HepG2 (cell line): ENCODE data around the gene HIPK4. TPM values are rescaled to one million over a fixed set of nuclear protein-coding genes. Genes with fewer than 3 reads are reported as not detected.

Source experiments
- AGO1 ChIP-seq: fragments of 200-400 bp; formaldehyde crosslinking; IDR thresholded peaks from 2 replicates; pipeline ENCODE4 v1.6.1; 2017; ENCODE audit warnings: mild to moderate bottlenecking, low read depth, low read length, moderate library complexity; ENCODE audit not compliant: poor library complexity, severe bottlenecking
- SSRP1 ChIP-seq: IDR thresholded peaks from 2 replicates; pipeline ENCODE4 v1.6.1; 2016; ENCODE audit warnings: control low read depth
- TOE1 ChIP-seq: sonication (generic); formaldehyde crosslinking; IDR thresholded peaks from 2 replicates; pipeline ENCODE4 v1.4.0; 2020; ENCODE audit warnings: mild to moderate bottlenecking, missing genetic modification reagents
- U2AF2 ChIP-seq: fragments of 200-400 bp; formaldehyde crosslinking; IDR thresholded peaks from 2 replicates; pipeline ENCODE4 v1.6.1; 2017; ENCODE audit warnings: low read depth, mild to moderate bottlenecking, low read length
- ZNF256 ChIP-seq: sonication (generic); formaldehyde crosslinking; conservative IDR thresholded peaks from 2 replicates; pipeline ENCODE4 v1.4.0; 2020; ENCODE audit warnings: missing genetic modification reagents
- ZNF335 ChIP-seq: sonication (generic); formaldehyde crosslinking; IDR thresholded peaks from 2 replicates; pipeline ENCODE4 v1.4.0; 2020; ENCODE audit warnings: missing genetic modification reagents
- ZNF431 ChIP-seq: sonication (generic); formaldehyde crosslinking; IDR thresholded peaks from 2 replicates; pipeline ENCODE4 v1.9.0; 2022; ENCODE audit warnings: missing genetic modification reagents, low read depth, mild to moderate bottlenecking, borderline replicate concordance
- ZNF7 ChIP-seq: IDR thresholded peaks from 2 replicates; pipeline ENCODE4 v1.6.1; 2016; ENCODE audit warnings: missing biosample characterization, missing genetic modification reagents
- polyA plus RNA-seq, 8 experiments: library from polyadenylated mRNA; depleted of rRNA in 3 of 8; stranded (reverse) in 7 of 8; unstranded in 1 of 8; fragments of >200 nt; fragmentation: Illumina TruSeq in 4 of 8; extraction: Trizol in 4 of 8; gene quantifications; 2 replicates each; pipeline versions ENCODE4 v1.2.1 to v1.2.3, GENCODE V29; 2011 to 2016; ENCODE audit warnings: low read depth in 4 of 8, missing spikeins in 1 of 8, mixed read lengths in 1 of 8; ENCODE audit not compliant: insufficient read depth in 1 of 8
- total RNA-seq, 5 experiments: library from RNA; depleted of rRNA; stranded (reverse); fragments of >200 nt; fragmentation: Illumina TruSeq; extraction: Trizol; gene quantifications; 2 replicates each; pipeline ENCODE4 v1.2.3, GENCODE V29; 2016; ENCODE audit warnings: low read depth in 1 of 5
- TF ChIP-seq, protein P1 (sequence below): sonication (generic); formaldehyde crosslinking; IDR thresholded peaks from 2 replicates; pipeline ENCODE4 v1.5.0; 2020; ENCODE audit warnings: missing genetic modification reagents
- TF ChIP-seq, protein P2 (sequence below): sonication (generic); formaldehyde crosslinking; IDR thresholded peaks from 2 replicates; pipeline ENCODE4 v1.4.0; 2020; ENCODE audit warnings: missing genetic modification reagents
- TF ChIP-seq, protein P3 (sequence below): sonication (generic); formaldehyde crosslinking; IDR thresholded peaks from 2 replicates; pipeline ENCODE4 v1.5.1; 2020; ENCODE audit warnings: mild to moderate bottlenecking, missing genetic modification reagents, borderline replicate concordance
- TF ChIP-seq, protein P4 (sequence below): sonication (generic); formaldehyde crosslinking; IDR thresholded peaks from 2 replicates; pipeline ENCODE4 v1.4.0; 2020; ENCODE audit warnings: missing genetic modification reagents
- TF ChIP-seq, protein P5 (sequence below): sonication (generic); formaldehyde crosslinking; IDR thresholded peaks from 2 replicates; pipeline ENCODE4 v1.5.0; 2020; ENCODE audit warnings: missing genetic modification reagents
- TF ChIP-seq, protein P6 (sequence below): sonication (generic); formaldehyde crosslinking; IDR thresholded peaks from 2 replicates; pipeline ENCODE4 v1.8.1; 2023; ENCODE audit warnings: mild to moderate bottlenecking, missing genetic modification reagents, borderline replicate concordance

HIPK4 gene
- total and polyA plus RNA-seq, 2 of the 13 experiments (the other 11 are each of a cell fraction or from before 2014, with no cell fraction given), result 0.03 TPM; not detected in 1

DNA sequence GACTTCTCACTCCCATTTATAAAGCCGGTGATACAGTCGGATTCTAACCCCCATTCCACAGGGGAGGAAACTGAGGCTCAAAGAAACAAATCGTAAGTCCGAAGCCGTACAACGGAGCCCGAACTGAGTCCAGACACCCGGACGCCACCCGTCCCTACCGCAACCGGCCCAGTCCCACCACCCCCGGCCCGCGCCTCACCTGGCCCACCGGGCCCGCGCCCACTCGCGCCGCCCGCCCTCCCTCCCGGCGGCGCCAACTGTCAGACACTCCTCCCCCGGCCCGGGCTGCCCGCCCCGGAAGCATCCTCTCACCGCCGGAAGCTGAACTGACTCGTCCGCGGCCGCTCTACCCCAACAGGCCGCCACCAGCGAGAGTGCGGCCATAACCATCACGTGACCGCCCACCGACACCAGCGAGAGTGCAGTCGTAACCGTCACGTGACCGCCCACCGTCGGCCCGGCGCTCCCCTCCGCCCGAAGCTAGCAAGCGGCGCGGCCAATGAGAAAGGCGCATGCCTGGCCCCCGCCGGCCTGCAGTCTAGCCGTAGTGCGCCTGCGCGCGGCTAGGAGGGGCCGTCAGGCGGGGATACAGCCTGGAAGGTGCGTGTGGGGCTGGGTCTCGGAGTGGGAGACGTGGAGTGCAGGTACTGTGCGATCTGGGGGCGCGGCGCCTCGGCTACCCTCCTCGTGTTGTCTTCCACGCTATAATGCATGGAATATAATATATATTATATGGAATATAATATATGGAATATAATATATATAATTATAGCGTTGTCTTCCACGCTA, 41.7 kb downstream of the HIPK4 start, which contains the start of the genes C19orf47 and PLD3 (continued):
- TF ChIP-seq, protein P1, sequence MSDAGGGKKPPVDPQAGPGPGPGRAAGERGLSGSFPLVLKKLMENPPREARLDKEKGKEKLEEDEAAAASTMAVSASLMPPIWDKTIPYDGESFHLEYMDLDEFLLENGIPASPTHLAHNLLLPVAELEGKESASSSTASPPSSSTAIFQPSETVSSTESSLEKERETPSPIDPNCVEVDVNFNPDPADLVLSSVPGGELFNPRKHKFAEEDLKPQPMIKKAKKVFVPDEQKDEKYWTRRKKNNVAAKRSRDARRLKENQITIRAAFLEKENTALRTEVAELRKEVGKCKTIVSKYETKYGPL (CRISPR knock-in tag), result no peak
- TF ChIP-seq ZNF256 (CRISPR knock-in tag) (no peak), ZNF7 (CRISPR knock-in tag) (no peak), SSRP1 (no peak), ZNF431 (CRISPR knock-in tag) (no peak; the same call in 1 of the 2 replicates), U2AF2 (no peak), TOE1 (CRISPR knock-in tag) (no peak), AGO1 (no peak), ZNF335 (no peak)
- TF ChIP-seq, protein P2, sequence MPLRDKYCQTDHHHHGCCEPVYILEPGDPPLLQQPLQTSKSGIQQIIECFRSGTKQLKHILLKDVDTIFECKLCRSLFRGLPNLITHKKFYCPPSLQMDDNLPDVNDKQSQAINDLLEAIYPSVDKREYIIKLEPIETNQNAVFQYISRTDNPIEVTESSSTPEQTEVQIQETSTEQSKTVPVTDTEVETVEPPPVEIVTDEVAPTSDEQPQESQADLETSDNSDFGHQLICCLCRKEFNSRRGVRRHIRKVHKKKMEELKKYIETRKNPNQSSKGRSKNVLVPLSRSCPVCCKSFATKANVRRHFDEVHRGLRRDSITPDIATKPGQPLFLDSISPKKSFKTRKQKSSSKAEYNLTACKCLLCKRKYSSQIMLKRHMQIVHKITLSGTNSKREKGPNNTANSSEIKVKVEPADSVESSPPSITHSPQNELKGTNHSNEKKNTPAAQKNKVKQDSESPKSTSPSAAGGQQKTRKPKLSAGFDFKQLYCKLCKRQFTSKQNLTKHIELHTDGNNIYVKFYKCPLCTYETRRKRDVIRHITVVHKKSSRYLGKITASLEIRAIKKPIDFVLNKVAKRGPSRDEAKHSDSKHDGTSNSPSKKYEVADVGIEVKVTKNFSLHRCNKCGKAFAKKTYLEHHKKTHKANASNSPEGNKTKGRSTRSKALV, result no peak
- TF ChIP-seq, protein P3, sequence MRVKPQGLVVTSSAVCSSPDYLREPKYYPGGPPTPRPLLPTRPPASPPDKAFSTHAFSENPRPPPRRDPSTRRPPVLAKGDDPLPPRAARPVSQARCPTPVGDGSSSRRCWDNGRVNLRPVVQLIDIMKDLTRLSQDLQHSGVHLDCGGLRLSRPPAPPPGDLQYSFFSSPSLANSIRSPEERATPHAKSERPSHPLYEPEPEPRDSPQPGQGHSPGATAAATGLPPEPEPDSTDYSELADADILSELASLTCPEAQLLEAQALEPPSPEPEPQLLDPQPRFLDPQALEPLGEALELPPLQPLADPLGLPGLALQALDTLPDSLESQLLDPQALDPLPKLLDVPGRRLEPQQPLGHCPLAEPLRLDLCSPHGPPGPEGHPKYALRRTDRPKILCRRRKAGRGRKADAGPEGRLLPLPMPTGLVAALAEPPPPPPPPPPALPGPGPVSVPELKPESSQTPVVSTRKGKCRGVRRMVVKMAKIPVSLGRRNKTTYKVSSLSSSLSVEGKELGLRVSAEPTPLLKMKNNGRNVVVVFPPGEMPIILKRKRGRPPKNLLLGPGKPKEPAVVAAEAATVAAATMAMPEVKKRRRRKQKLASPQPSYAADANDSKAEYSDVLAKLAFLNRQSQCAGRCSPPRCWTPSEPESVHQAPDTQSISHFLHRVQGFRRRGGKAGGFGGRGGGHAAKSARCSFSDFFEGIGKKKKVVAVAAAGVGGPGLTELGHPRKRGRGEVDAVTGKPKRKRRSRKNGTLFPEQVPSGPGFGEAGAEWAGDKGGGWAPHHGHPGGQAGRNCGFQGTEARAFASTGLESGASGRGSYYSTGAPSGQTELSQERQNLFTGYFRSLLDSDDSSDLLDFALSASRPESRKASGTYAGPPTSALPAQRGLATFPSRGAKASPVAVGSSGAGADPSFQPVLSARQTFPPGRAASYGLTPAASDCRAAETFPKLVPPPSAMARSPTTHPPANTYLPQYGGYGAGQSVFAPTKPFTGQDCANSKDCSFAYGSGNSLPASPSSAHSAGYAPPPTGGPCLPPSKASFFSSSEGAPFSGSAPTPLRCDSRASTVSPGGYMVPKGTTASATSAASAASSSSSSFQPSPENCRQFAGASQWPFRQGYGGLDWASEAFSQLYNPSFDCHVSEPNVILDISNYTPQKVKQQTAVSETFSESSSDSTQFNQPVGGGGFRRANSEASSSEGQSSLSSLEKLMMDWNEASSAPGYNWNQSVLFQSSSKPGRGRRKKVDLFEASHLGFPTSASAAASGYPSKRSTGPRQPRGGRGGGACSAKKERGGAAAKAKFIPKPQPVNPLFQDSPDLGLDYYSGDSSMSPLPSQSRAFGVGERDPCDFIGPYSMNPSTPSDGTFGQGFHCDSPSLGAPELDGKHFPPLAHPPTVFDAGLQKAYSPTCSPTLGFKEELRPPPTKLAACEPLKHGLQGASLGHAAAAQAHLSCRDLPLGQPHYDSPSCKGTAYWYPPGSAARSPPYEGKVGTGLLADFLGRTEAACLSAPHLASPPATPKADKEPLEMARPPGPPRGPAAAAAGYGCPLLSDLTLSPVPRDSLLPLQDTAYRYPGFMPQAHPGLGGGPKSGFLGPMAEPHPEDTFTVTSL (CRISPR knock-in tag), result no peak
- TF ChIP-seq, protein P4, sequence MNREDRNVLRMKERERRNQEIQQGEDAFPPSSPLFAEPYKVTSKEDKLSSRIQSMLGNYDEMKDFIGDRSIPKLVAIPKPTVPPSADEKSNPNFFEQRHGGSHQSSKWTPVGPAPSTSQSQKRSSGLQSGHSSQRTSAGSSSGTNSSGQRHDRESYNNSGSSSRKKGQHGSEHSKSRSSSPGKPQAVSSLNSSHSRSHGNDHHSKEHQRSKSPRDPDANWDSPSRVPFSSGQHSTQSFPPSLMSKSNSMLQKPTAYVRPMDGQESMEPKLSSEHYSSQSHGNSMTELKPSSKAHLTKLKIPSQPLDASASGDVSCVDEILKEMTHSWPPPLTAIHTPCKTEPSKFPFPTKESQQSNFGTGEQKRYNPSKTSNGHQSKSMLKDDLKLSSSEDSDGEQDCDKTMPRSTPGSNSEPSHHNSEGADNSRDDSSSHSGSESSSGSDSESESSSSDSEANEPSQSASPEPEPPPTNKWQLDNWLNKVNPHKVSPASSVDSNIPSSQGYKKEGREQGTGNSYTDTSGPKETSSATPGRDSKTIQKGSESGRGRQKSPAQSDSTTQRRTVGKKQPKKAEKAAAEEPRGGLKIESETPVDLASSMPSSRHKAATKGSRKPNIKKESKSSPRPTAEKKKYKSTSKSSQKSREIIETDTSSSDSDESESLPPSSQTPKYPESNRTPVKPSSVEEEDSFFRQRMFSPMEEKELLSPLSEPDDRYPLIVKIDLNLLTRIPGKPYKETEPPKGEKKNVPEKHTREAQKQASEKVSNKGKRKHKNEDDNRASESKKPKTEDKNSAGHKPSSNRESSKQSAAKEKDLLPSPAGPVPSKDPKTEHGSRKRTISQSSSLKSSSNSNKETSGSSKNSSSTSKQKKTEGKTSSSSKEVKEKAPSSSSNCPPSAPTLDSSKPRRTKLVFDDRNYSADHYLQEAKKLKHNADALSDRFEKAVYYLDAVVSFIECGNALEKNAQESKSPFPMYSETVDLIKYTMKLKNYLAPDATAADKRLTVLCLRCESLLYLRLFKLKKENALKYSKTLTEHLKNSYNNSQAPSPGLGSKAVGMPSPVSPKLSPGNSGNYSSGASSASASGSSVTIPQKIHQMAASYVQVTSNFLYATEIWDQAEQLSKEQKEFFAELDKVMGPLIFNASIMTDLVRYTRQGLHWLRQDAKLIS (CRISPR knock-in tag), result no peak
- TF ChIP-seq, protein P5, sequence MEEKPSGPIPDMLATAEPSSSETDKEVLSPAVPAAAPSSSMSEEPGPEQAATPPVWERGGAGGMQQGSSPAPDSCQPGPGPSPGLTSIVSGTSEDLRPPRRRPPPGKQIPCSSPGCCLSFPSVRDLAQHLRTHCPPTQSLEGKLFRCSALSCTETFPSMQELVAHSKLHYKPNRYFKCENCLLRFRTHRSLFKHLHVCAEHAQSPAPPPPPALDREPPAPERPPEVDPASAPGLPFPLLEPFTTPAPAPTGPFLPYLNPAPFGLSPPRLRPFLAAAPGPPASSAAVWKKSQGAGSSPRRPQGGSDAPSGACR (CRISPR knock-in tag), result peak; percentile 50; the same call in 1 of the 2 replicates
- TF ChIP-seq, protein P6, sequence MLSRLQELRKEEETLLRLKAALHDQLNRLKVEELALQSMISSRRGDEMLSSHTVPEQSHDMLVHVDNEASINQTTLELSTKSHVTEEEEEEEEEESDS (CRISPR knock-in tag), result no peak
